Measurements from ENCODE around the gene YBX1.

- TF ChIP-seq CTCF (conservative IDR thresholded peaks at IDR 0.05; ENCODE audit: low read length) (no peak), EZH2phosphoT487 (IDR thresholded peaks at IDR 0.05; ENCODE audit: borderline replicate concordance) (no peak)
These were observed 60.5 kb downstream of the YBX1 start for GRCh38 chr1:42742617-42743316.

Measured in Loucy (cell line).